ENCODE measurements around the gene VAX1. TPM values are rescaled to one million over a fixed set of nuclear protein-coding genes. Genes with fewer than 3 reads are reported as not detected.

The VAX1 gene
- total and polyA plus RNA-seq, 2 donors (not counting 1 experiment from before 2014, with no cell fraction given), result not detected

DNA sequence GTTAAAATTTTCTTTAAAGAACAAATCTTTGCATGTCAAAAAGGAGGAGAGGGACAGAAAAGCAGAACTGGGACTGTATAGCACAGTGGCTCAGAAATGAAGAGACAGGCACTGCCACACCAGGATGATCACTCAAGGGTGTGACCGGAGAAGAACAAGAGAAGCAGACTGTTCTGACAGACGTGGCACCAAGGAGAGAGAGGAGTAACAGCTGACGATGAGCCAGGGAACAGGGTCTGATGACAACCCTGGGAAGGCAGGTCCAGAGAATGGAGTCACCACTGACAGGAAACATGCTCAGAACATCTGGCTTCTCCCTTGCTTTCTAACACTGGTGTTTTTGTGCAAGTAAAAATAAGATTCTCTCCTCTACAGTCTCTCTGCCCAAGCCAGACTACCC lies 14.6 kb upstream of the VAX1 start:
- peaks cover 67% of the 10 kb centered on the region for H3K27me3 Mint-ChIP-seq
- intact Hi-C loops (cut with micrococcal nuclease), result no loop called here
- CTCF ChIA-PET, result interaction anchor here (0.6 kb wide), 1 partner anchor 13 kb away, joined by 3 read pairs; no protein-coding TSS in a partner anchor

DNA sequence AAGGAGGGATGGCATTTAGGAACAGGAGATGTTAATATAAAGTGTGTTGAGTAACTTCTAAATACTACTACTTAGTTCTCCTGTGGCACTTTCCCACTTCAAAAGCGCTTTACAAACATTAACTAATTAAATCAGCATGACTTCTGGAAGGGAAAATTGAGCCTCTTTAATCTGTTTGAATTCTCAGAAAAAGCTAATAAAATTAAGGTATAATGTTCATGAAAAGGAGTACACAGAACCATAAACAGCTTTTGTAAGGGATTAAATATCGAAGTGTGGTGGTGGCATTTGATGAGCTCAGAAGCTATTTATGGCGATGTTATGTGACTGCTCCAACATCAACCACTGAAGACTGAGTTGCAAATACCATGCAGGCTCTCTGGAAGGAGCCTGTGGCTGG lies 10.2 kb upstream of the VAX1 start:
- ChIA-PET CTCF (interaction anchor here (1.1 to 1.7 kb wide), 3 partner anchors 18 to 69 kb away, joined by 3 to 6 read pairs (median 3); no protein-coding TSS in a partner anchor), POLR2A (no interaction called here)
- H3K36me3 ChIP-seq (replicated peaks in 1 of 2; ENCODE audit: control extremely low read depth in 1 of 2, control insufficient read depth in 1 of 2, extremely low read depth in 1 of 2, insufficient read depth in 2 of 2, low read length in 1 of 2), result no peaks in the 10 kb centered on the region
- H2AFZ ChIP-seq (ENCODE audit: insufficient read depth, low read depth, low read length, poor library complexity, severe bottlenecking), result no peak overlapping the region
- no peak for TF ChIP-seq EZH2 (IDR thresholded peaks at IDR 0.05; ENCODE audit: borderline replicate concordance, insufficient read depth, low read depth, low read length, poor library complexity, severe bottlenecking)
- TF ChIP-seq, protein P1, sequence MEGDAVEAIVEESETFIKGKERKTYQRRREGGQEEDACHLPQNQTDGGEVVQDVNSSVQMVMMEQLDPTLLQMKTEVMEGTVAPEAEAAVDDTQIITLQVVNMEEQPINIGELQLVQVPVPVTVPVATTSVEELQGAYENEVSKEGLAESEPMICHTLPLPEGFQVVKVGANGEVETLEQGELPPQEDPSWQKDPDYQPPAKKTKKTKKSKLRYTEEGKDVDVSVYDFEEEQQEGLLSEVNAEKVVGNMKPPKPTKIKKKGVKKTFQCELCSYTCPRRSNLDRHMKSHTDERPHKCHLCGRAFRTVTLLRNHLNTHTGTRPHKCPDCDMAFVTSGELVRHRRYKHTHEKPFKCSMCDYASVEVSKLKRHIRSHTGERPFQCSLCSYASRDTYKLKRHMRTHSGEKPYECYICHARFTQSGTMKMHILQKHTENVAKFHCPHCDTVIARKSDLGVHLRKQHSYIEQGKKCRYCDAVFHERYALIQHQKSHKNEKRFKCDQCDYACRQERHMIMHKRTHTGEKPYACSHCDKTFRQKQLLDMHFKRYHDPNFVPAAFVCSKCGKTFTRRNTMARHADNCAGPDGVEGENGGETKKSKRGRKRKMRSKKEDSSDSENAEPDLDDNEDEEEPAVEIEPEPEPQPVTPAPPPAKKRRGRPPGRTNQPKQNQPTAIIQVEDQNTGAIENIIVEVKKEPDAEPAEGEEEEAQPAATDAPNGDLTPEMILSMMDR (IDR thresholded peaks at IDR 0.05), result no peak
- Mint-ChIP-seq H3K27ac (no peak overlapping the region), H3K4me3 (no peak overlapping the region), H3K27me3 (peaks cover 47% of the 10 kb centered on the region), H3K9me3 (ENCODE audit: insufficient read depth) (no peaks in the 10 kb centered on the region), H3K4me1 (no peaks in the 10 kb centered on the region)
- intact Hi-C loops (cut with micrococcal nuclease), result no loop called here
- H3K4me3 ChIP-seq (ENCODE audit: control extremely low read depth in 1 of 5, extremely low read depth in 1 of 5, insufficient read depth in 1 of 5, low read depth in 2 of 5, low read length in 4 of 5), result no peak overlapping the region
- H3K27me3 ChIP-seq (replicated peaks in 1 of 4; ENCODE audit: control extremely low read depth in 1 of 4, control insufficient read depth in 3 of 4, insufficient read depth in 4 of 4, low read length in 3 of 4), result peaks cover 0 to 15% (median 7%) of the 10 kb centered on the region in 4 experiments
- WGBS (ENCODE audit: insufficient coverage), result no CpG with 5 or more reads among the region's 3 CpGs
- H3K9me3 ChIP-seq (ENCODE audit: control extremely low read depth in 1 of 3, control insufficient read depth in 2 of 3, insufficient read depth in 1 of 3, low read length in 2 of 3), result no peaks in the 10 kb centered on the region
- no peak overlapping the region for H3K27ac ChIP-seq (ENCODE audit: low read length in 2 of 2)
- no peaks in the 10 kb centered on the region for H3K4me1 ChIP-seq (ENCODE audit: control insufficient read depth in 2 of 2, insufficient read depth in 2 of 2, low read length in 2 of 2)
- ATAC-seq (ENCODE audit: low read depth), result no peak
- H3K9ac ChIP-seq (ENCODE audit: low read length), result no peak overlapping the region
- no peaks in the 10 kb centered on the region for H3K79me2 ChIP-seq (ENCODE audit: control insufficient read depth, insufficient read depth, low read length)
- H4K20me1 ChIP-seq (ENCODE audit: control insufficient read depth, insufficient read depth, low read length, poor library complexity, severe bottlenecking), result no peaks in the 10 kb centered on the region
- no peak overlapping the region for H3K4me2 ChIP-seq (replicated peaks; ENCODE audit: low read depth, low read length, poor library complexity, severe bottlenecking)
- DNase-seq, result no peak

More for the DNA sequence above, 14.6 kb upstream of the VAX1 start:
- Mint-ChIP-seq H3K4me1 (no peaks in the 10 kb centered on the region), H3K9me3 (ENCODE audit: insufficient read depth) (no peaks in the 10 kb centered on the region), H3K4me3 (no peak overlapping the region), H3K27ac (no peak overlapping the region)
- Histone ChIP-seq H3K4me1 (ENCODE audit: control insufficient read depth in 2 of 2, insufficient read depth in 2 of 2, low read length in 2 of 2) (no peaks in the 10 kb centered on the region), H3K4me3 (ENCODE audit: control extremely low read depth in 1 of 5, extremely low read depth in 1 of 5, insufficient read depth in 1 of 5, low read depth in 2 of 5, low read length in 4 of 5) (no peak overlapping the region), H3K9ac (ENCODE audit: low read length) (no peak overlapping the region), H3K4me2 (replicated peaks; ENCODE audit: low read depth, low read length, poor library complexity, severe bottlenecking) (no peak overlapping the region), H2AFZ (ENCODE audit: insufficient read depth, low read depth, low read length, poor library complexity, severe bottlenecking) (no peak overlapping the region), H3K27ac (ENCODE audit: low read length in 2 of 2) (no peak overlapping the region), H3K9me3 (ENCODE audit: control extremely low read depth in 1 of 3, control insufficient read depth in 2 of 3, insufficient read depth in 1 of 3, low read length in 2 of 3) (peaks cover 0 to 5% (median 0%) of the 10 kb centered on the region in 3 donors), H3K27me3 (replicated peaks in 1 of 4; ENCODE audit: control extremely low read depth in 1 of 4, control insufficient read depth in 3 of 4, insufficient read depth in 4 of 4, low read length in 3 of 4) (peaks cover 0 to 26% (median 13%) of the 10 kb centered on the region in 4 experiments), H4K20me1 (ENCODE audit: control insufficient read depth, insufficient read depth, low read length, poor library complexity, severe bottlenecking) (no peaks in the 10 kb centered on the region), H3K79me2 (ENCODE audit: control insufficient read depth, insufficient read depth, low read length) (no peaks in the 10 kb centered on the region), H3K36me3 (replicated peaks in 1 of 2; ENCODE audit: control extremely low read depth in 1 of 2, control insufficient read depth in 1 of 2, extremely low read depth in 1 of 2, insufficient read depth in 2 of 2, low read length in 1 of 2) (no peaks in the 10 kb centered on the region)
- TF ChIP-seq, protein P1 (IDR thresholded peaks at IDR 0.05), result no peak
- TF ChIP-seq EZH2 (IDR thresholded peaks at IDR 0.05; ENCODE audit: borderline replicate concordance, insufficient read depth, low read depth, low read length, poor library complexity, severe bottlenecking), result no peak
- 69% methylated on average over 2 of the region's 3 CpGs for WGBS (ENCODE audit: insufficient coverage)
- no peak for DNase-seq
- POLR2A ChIA-PET, result no interaction called here
- ATAC-seq (ENCODE audit: low read depth), result no peak
